ENCODE results near the gene ADGRL1. TPM values are rescaled to one million over a fixed set of nuclear protein-coding genes. Genes with fewer than 3 reads are reported as not detected.
"Not testable (repeated sequence)": the region's sequence is repeated elsewhere in the genome, so short reads cannot be mapped to it uniquely, and the experiment has no call there.

The ADGRL1 gene
- total RNA-seq, 4 donors from 2014 or later, result 22.3 to 36.4 (median 27.3) TPM

- H3K9me3 ChIP-seq, result no peaks in the 10 kb centered on the region
- H3K4me3 ChIP-seq, result peak overlapping the region; percentile 36
- no peak for TF ChIP-seq POLR2AphosphoS5 (IDR thresholded peaks at IDR 0.05)
- TF ChIP-seq EP300 (IDR thresholded peaks at IDR 0.05), result no peak
- WGBS, result 50% methylated on average over 8 of the region's 13 CpGs
- H3K4me1 ChIP-seq, result peaks cover 37% of the 10 kb centered on the region
- H3K36me3 ChIP-seq, result peaks cover 17% of the 10 kb centered on the region
- H3K27me3 ChIP-seq, result no peaks in the 10 kb centered on the region
- DNase-seq (ENCODE audit: low spot score in 2 of 2), result no peak
- peak overlapping the region; percentile 56 for H3K27ac ChIP-seq
Measured at GRCh38 chr19:14148751-14149410, 57.1 kb downstream of the ADGRL1 start.

- TF ChIP-seq EP300 (IDR thresholded peaks at IDR 0.05) (no peak), CTCF (IDR thresholded peaks at IDR 0.05) (peak; percentile 70 to 75), POLR2A (IDR thresholded peaks at IDR 0.05) (no peak)
- H3K36me3 ChIP-seq, result peaks cover 17% of the 10 kb centered on the region
- H3K27ac ChIP-seq, result peak overlapping the region; percentile 24
- DNase-seq (ENCODE audit: low spot score in 2 of 2), result no peak
- no peaks in the 10 kb centered on the region for H3K9me3 ChIP-seq
- no peaks in the 10 kb centered on the region for H3K27me3 ChIP-seq
- H3K4me1 ChIP-seq, result peaks cover 37% of the 10 kb centered on the region
- H3K4me3 ChIP-seq, result no peak overlapping the region
- 47% methylated on average over 15 of the region's 20 CpGs for whole genome bisulfite sequencing
Measured at GRCh38 chr19:14147797-14148605, 58.0 kb downstream of the ADGRL1 start.

GRCh38 chr19:14146789-14147216, 59.2 kb downstream of the ADGRL1 start:
- H3K4me3 ChIP-seq, result no peak overlapping the region
- no peaks in the 10 kb centered on the region for H3K9me3 ChIP-seq
- peaks cover 37% of the 10 kb centered on the region for H3K4me1 ChIP-seq
- H3K36me3 ChIP-seq, result peaks cover 5% of the 10 kb centered on the region
- no peaks in the 10 kb centered on the region for H3K27me3 ChIP-seq
- no peak for DNase-seq (ENCODE audit: low spot score in 2 of 2)
- 56% methylated on average over 7 of the region's 7 CpGs for WGBS
- H3K27ac ChIP-seq, result no peak overlapping the region
- TF ChIP-seq EP300 (IDR thresholded peaks at IDR 0.05) (no peak), POLR2AphosphoS5 (IDR thresholded peaks at IDR 0.05) (no peak), POLR2A (IDR thresholded peaks at IDR 0.05) (no peak)

GRCh38 chr19:14146169-14146568, 59.8 kb downstream of the ADGRL1 start:
- H3K27ac ChIP-seq; H3K36me3 ChIP-seq; H3K9me3 ChIP-seq; H3K4me3 ChIP-seq; H3K27me3 ChIP-seq; DNase-seq (ENCODE audit: low spot score in 2 of 2): not testable (repeated sequence)
- 96% methylated on average over 10 of the region's 10 CpGs for WGBS
- H3K4me1 ChIP-seq, result peaks cover 37% of the 10 kb centered on the region

GRCh38 chr19:14145381-14145780, 60.6 kb downstream of the ADGRL1 start:
- Histone ChIP-seq H3K4me3 (no peak overlapping the region), H3K27ac (no peak overlapping the region), H3K27me3 (no peaks in the 10 kb centered on the region), H3K4me1 (peaks cover 34% of the 10 kb centered on the region), H3K36me3 (no peaks in the 10 kb centered on the region), H3K9me3 (no peaks in the 10 kb centered on the region)
- no peak for TF ChIP-seq POLR2AphosphoS5 (IDR thresholded peaks at IDR 0.05)
- no peak for TF ChIP-seq EP300 (IDR thresholded peaks at IDR 0.05)
- no peak for TF ChIP-seq CTCF (IDR thresholded peaks at IDR 0.05)
- TF ChIP-seq POLR2A (IDR thresholded peaks at IDR 0.05), result no peak
- no peak for DNase-seq (ENCODE audit: low spot score in 2 of 2)
- 86% methylated on average over 6 of the region's 6 CpGs for WGBS

GRCh38 chr19:14142262-14143190, 63.4 kb downstream of the ADGRL1 start:
- Histone ChIP-seq H3K27me3 (no peaks in the 10 kb centered on the region), H3K4me3 (no peak overlapping the region), H3K36me3 (no peaks in the 10 kb centered on the region), H3K4me1 (peaks cover 22% of the 10 kb centered on the region), H3K27ac (no peak overlapping the region), H3K9me3 (no peaks in the 10 kb centered on the region)
- no peak for TF ChIP-seq POLR2AphosphoS5 (IDR thresholded peaks at IDR 0.05)
- DNase-seq (ENCODE audit: low spot score in 2 of 2), result no peak
- 92% methylated on average over 12 of the region's 12 CpGs for WGBS

Measured in suprapubic skin (tissue), 4 donors.